ENCODE results near the gene TMEM132D.

Gene TMEM132D

GRCh38 chr12:129184127-129184928 lies 719.5 kb downstream of the TMEM132D start:
- Mint-ChIP-seq H3K4me3 (no peak overlapping the region), H3K27me3 (no peaks in the 10 kb centered on the region), H3K27ac (no peak overlapping the region), H3K4me1 (no peaks in the 10 kb centered on the region), H3K9me3 (no peaks in the 10 kb centered on the region)
- no peak for DNase-seq
- no peak for ATAC-seq

GRCh38 chr12:129179941-129180553 lies 723.8 kb downstream of the TMEM132D start:
- no peak for ATAC-seq
- H3K4me1 Mint-ChIP-seq, result no peaks in the 10 kb centered on the region
- H3K4me3 Mint-ChIP-seq, result no peak overlapping the region
- peaks cover 0 to 6% of the 10 kb centered on the region in 2 donors for H3K9me3 Mint-ChIP-seq
- DNase-seq, result no peak
- no peaks in the 10 kb centered on the region for H3K27me3 Mint-ChIP-seq
- no peak overlapping the region for H3K27ac Mint-ChIP-seq

- Mint-ChIP-seq H3K27ac (no peak overlapping the region), H3K4me1 (no peaks in the 10 kb centered on the region), H3K27me3 (no peaks in the 10 kb centered on the region), H3K4me3 (no peak overlapping the region), H3K9me3 (peaks cover 0 to 15% of the 10 kb centered on the region in 2 donors)
- ATAC-seq (no peak), DNase-seq (no peak)
Measured at GRCh38 chr12:129169928-129170327, 733.9 kb downstream of the TMEM132D start.

- no peaks in the 10 kb centered on the region for H3K27me3 Mint-ChIP-seq
- peaks cover 0 to 34% of the 10 kb centered on the region in 2 donors for H3K9me3 Mint-ChIP-seq
- H3K27ac Mint-ChIP-seq, result no peak overlapping the region
- H3K4me1 Mint-ChIP-seq, result no peaks in the 10 kb centered on the region
- no peak for DNase-seq
- ATAC-seq, result no peak
- no peak overlapping the region for H3K4me3 Mint-ChIP-seq
Measured at GRCh38 chr12:129163861-129164260, 740.0 kb downstream of the TMEM132D start.

- Mint-ChIP-seq H3K27me3 (no peaks in the 10 kb centered on the region), H3K27ac (no peak overlapping the region), H3K9me3 (peaks cover 0 to 33% of the 10 kb centered on the region in 2 donors), H3K4me3 (no peak overlapping the region), H3K4me1 (no peaks in the 10 kb centered on the region)
- ATAC-seq (no peak), DNase-seq (no peak)
Measured at GRCh38 chr12:129163461-129163860, 740.4 kb downstream of the TMEM132D start.

GRCh38 chr12:129162805-129163204 lies 741.0 kb downstream of the TMEM132D start:
- ATAC-seq (no peak), DNase-seq (no peak)
- H3K4me1 Mint-ChIP-seq, result no peaks in the 10 kb centered on the region
- H3K27ac Mint-ChIP-seq, result no peak overlapping the region
- no peak overlapping the region for H3K4me3 Mint-ChIP-seq
- no peaks in the 10 kb centered on the region for H3K27me3 Mint-ChIP-seq
- H3K9me3 Mint-ChIP-seq, result peaks cover 3 to 36% of the 10 kb centered on the region in 2 donors

- no peak overlapping the region for H3K4me3 Mint-ChIP-seq
- DNase-seq (no peak), ATAC-seq (no peak)
- H3K27ac Mint-ChIP-seq, result no peak overlapping the region
- no peaks in the 10 kb centered on the region for H3K4me1 Mint-ChIP-seq
- H3K9me3 Mint-ChIP-seq, result peaks cover 5 to 36% of the 10 kb centered on the region in 2 donors
- H3K27me3 Mint-ChIP-seq, result no peaks in the 10 kb centered on the region
Measured at GRCh38 chr12:129161511-129161910, 742.3 kb downstream of the TMEM132D start.

- Mint-ChIP-seq H3K27ac (no peak overlapping the region), H3K27me3 (no peaks in the 10 kb centered on the region), H3K4me1 (no peaks in the 10 kb centered on the region), H3K4me3 (no peak overlapping the region), H3K9me3 (peaks cover 5 to 36% of the 10 kb centered on the region in 2 donors)
- ATAC-seq, result no peak
- DNase-seq, result no peak
Measured at GRCh38 chr12:129160282-129160681, 743.5 kb downstream of the TMEM132D start.

GRCh38 chr12:129152351-129153104 lies 751.3 kb downstream of the TMEM132D start:
- ATAC-seq (no peak), DNase-seq (no peak)
- no peaks in the 10 kb centered on the region for H3K27me3 Mint-ChIP-seq
- H3K9me3 Mint-ChIP-seq, result no peaks in the 10 kb centered on the region
- no peak overlapping the region for H3K4me3 Mint-ChIP-seq
- no peak overlapping the region for H3K27ac Mint-ChIP-seq
- no peaks in the 10 kb centered on the region for H3K4me1 Mint-ChIP-seq

GRCh38 chr12:129150721-129151120 lies 753.1 kb downstream of the TMEM132D start:
- Mint-ChIP-seq H3K27ac (no peak overlapping the region), H3K9me3 (peaks cover 0 to 5% of the 10 kb centered on the region in 2 donors), H3K4me3 (no peak overlapping the region), H3K4me1 (no peaks in the 10 kb centered on the region), H3K27me3 (no peaks in the 10 kb centered on the region)
- DNase-seq (no peak), ATAC-seq (no peak)

GRCh38 chr12:129145381-129145780 lies 758.4 kb downstream of the TMEM132D start:
- no peaks in the 10 kb centered on the region for H3K4me1 Mint-ChIP-seq
- ATAC-seq (no peak), DNase-seq (no peak)
- no peak overlapping the region for H3K27ac Mint-ChIP-seq
- H3K27me3 Mint-ChIP-seq, result no peaks in the 10 kb centered on the region
- H3K4me3 Mint-ChIP-seq, result no peak overlapping the region
- H3K9me3 Mint-ChIP-seq, result peaks cover 0 to 9% of the 10 kb centered on the region in 2 donors

GRCh38 chr12:129138776-129139175 lies 765.0 kb downstream of the TMEM132D start:
- ATAC-seq (no peak), DNase-seq (no peak)
- Mint-ChIP-seq H3K9me3 (peaks cover 4 to 5% of the 10 kb centered on the region in 2 donors), H3K4me1 (no peaks in the 10 kb centered on the region), H3K27ac (no peak overlapping the region), H3K27me3 (no peaks in the 10 kb centered on the region), H3K4me3 (no peak overlapping the region)

- no peak overlapping the region for H3K27ac Mint-ChIP-seq
- DNase-seq, result no peak
- H3K27me3 Mint-ChIP-seq, result no peaks in the 10 kb centered on the region
- peaks cover 5% of the 10 kb centered on the region in 2 donors for H3K9me3 Mint-ChIP-seq
- H3K4me1 Mint-ChIP-seq, result no peaks in the 10 kb centered on the region
- H3K4me3 Mint-ChIP-seq, result no peak overlapping the region
- ATAC-seq, result no peak
Measured at GRCh38 chr12:129136694-129137325, 767.0 kb downstream of the TMEM132D start.

- Mint-ChIP-seq H3K4me1 (no peaks in the 10 kb centered on the region), H3K9me3 (peaks cover 5 to 40% of the 10 kb centered on the region in 2 donors), H3K27ac (no peak overlapping the region), H3K27me3 (no peaks in the 10 kb centered on the region), H3K4me3 (no peak overlapping the region)
- ATAC-seq (no peak), DNase-seq (no peak)
Measured at GRCh38 chr12:129127771-129128170, 776.1 kb downstream of the TMEM132D start.

GRCh38 chr12:129127211-129127610 lies 776.6 kb downstream of the TMEM132D start:
- Mint-ChIP-seq H3K27ac (no peak overlapping the region), H3K27me3 (no peaks in the 10 kb centered on the region), H3K4me1 (no peaks in the 10 kb centered on the region), H3K4me3 (no peak overlapping the region), H3K9me3 (peaks cover 5 to 40% of the 10 kb centered on the region in 2 donors)
- no peak for DNase-seq
- no peak for ATAC-seq
